GM23248 (cell line): ENCODE data around the gene ARAP1.

Source experiments
- EZH2 ChIP-seq: fragments of 200-600 bp; sonication (generic); IDR thresholded peaks from 2 replicates; pipeline ENCODE4 v1.6.1; 2018; ENCODE audit warnings: antibody characterized with exemption, mild to moderate bottlenecking; ENCODE audit not compliant: insufficient read depth, poor library complexity, severe bottlenecking
- EZH2phosphoT487 ChIP-seq: fragments of 200-600 bp; sonication (generic); IDR thresholded peaks from 2 replicates; pipeline ENCODE4 v1.6.1; 2018; ENCODE audit warnings: antibody characterized with exemption, moderate library complexity, mild to moderate bottlenecking, low read depth; ENCODE audit not compliant: insufficient read depth

DNA sequence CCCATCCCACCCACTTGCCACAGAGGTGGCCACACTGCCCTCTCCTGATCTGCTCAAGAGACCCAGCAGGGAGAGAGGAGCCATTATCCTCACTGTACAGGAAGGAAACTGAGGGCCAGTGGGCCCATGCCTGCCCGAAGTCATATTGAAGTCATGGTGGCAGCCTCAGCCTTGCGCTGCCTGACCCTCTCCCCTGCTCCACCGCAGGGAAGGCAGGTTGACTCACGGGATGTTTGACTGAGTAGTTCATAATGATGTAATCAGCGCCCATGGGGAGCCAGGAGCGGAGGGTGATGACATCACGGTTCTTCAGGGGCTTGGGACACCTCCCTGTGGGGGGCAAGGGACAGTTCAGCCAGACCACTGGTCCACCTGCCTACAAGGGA is 6.1 kb upstream of the ARAP1 start:
- TF ChIP-seq EZH2phosphoT487 (no peak), EZH2 (no peak)
